BLaER1 treated with 17β-estradiol and CSF1 and Interleukin-3, amounts not matched to agents 10 nM and 100 nM (cell line): ENCODE data around the gene ADGRD1.

ENCODE experiments used
- H3K27ac ChIP-seq, 11 experiments: shearing (Covaris generic); formaldehyde crosslinking; 2 replicates each; pipeline ENCODE4 v1.8.1; 2022
- H3K27me3 ChIP-seq, 11 experiments: shearing (Covaris generic); formaldehyde crosslinking; 2 replicates each; pipeline ENCODE4 v1.8.1; 2022
- H3K36me3 ChIP-seq, 11 experiments: shearing (Covaris generic); formaldehyde crosslinking; 2 replicates each; pipeline ENCODE4 v1.8.1; 2022
- H3K4me1 ChIP-seq, 10 experiments: shearing (Covaris generic); formaldehyde crosslinking; 2 replicates each; pipeline ENCODE4 v1.8.1; 2022
- H3K4me2 ChIP-seq, 11 experiments: shearing (Covaris generic); formaldehyde crosslinking; 2 replicates each; pipeline ENCODE4 v1.8.1; 2022
- H3K4me3 ChIP-seq, 10 experiments: shearing (Covaris generic); formaldehyde crosslinking; 2 replicates each; pipeline ENCODE4 v1.8.1; 2022
- H3K9ac ChIP-seq, 11 experiments: shearing (Covaris generic); formaldehyde crosslinking; 2 replicates each; pipeline ENCODE4 v1.8.1; 2022
- H3K9me3 ChIP-seq, 11 experiments: shearing (Covaris generic); formaldehyde crosslinking; replicated peaks in 1 of 11; 2 replicates each; pipeline ENCODE4 v1.8.1; 2022
- H4K20me1 ChIP-seq, 11 experiments: shearing (Covaris generic); formaldehyde crosslinking; 2 replicates each; pipeline ENCODE4 v1.8.1; 2022
- Cebpa-rat ChIP-seq, 11 experiments: shearing (Covaris generic); IDR thresholded peaks; 2 replicates each; pipeline ENCODE4 v1.8.1; 2022

The ADGRD1 gene

DNA sequence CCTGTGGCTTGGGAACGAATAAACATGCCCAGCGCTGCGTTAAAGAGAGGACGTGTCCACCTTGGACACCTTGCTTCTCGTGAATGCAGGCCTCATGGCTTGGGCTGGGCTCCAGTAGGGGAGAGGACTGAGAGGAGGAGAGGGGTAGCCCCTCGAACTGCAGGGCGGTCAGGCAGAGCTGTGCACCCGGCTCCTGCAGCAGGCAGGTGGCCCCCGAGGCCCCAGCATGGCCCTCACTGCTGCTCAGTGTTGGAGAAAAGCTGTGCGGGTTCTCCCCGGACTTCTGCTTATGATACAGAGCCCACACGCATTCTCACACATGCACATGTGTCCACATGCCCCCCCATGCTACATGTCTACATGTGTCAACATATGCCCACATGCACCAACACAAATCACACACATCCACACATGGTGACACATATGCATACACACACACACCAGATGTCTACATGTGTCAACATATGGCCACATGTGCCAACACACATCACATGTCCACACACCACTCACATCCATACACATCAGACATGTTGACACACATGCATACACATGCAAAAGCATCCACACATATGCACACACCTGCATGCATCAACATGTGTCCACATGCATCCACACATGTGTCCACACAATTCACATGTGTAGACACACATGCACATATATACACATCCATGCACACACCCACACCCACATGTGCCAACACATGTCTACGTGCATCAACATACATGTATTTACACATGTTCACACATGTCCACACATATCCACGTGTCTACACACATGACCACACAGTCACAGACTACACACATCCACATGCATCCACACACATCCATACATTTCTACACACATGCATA lies 3.0 kb downstream of the ADGRD1 start:
- Histone ChIP-seq H3K4me2 (peak overlapping the region in 4 of 11 experiments; percentile 15 to 25 (median 20); a peak in 1 of 22 replicates), H3K9ac (no peak overlapping the region), H4K20me1 (no peaks in the 10 kb centered on the region), H3K9me3 (no peaks in the 10 kb centered on the region), H3K4me1 (peaks cover 20 to 44% (median 32%) of the 10 kb centered on the region in 10 experiments), H3K27ac (no peak overlapping the region), H3K36me3 (no peaks in the 10 kb centered on the region), H3K27me3 (peaks cover 0 to 18% (median 10%) of the 10 kb centered on the region in 11 experiments; a peak in 14 of 22 replicates), H3K4me3 (no peak overlapping the region)
- no peak for TF ChIP-seq Cebpa-rat (IDR thresholded peaks at IDR 0.05)

DNA sequence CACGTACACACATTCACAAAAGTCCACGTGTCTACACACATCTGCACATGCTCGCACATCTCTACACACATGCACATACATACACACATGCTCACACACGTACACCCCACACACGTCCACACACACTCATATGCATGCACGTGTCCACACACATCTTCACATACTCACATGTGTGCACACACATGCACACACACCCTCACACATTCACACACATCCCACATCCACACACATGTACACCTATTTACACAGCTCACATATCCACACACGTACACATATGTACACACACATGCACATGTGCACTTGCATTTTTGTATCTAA lies 3.6 kb downstream of the ADGRD1 start:
- Histone ChIP-seq H4K20me1 (no peaks in the 10 kb centered on the region), H3K4me1 (peaks cover 24 to 47% (median 35%) of the 10 kb centered on the region in 10 experiments), H3K36me3 (no peaks in the 10 kb centered on the region), H3K4me3 (no peak overlapping the region), H3K4me2 (no peak overlapping the region; a peak in 1 of 22 replicates), H3K27ac (no peak overlapping the region), H3K27me3 (peaks cover 0 to 15% (median 10%) of the 10 kb centered on the region in 11 experiments; a peak in 14 of 22 replicates), H3K9ac (no peak overlapping the region), H3K9me3 (no peaks in the 10 kb centered on the region)
- TF ChIP-seq Cebpa-rat (IDR thresholded peaks at IDR 0.05) = no peak

DNA sequence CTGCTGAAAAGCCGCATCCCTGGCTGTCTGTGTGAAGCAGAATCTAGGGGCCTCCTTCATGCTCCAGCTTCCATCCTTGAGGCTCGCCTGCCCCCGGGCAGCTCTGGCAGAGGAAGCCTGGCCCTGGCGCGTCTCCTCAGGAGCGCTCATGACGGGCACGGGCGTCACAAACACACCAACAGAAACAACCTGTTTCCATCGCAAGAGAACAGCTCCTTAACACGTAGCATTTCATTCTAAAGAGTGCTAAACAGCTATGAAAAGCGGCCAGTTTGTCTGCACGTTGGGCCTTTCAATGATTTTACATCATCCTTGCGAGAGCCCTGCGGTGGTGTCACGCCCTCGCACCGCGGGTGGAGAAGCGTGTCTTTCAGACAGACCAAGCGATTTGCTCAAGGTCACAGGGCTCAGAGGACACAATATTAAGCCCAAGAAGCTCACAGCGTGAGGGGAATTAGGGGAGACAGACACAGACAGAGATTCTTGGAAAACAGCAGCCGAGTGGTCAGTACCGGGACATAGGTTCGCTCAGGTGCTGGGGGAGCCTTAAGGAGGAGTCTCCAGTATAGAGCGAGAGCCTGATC lies 4.9 kb downstream of the ADGRD1 start:
- no peaks in the 10 kb centered on the region for H3K36me3 ChIP-seq
- no peak for TF ChIP-seq Cebpa-rat (IDR thresholded peaks at IDR 0.05)
- no peak overlapping the region for H3K27ac ChIP-seq
- H4K20me1 ChIP-seq = no peaks in the 10 kb centered on the region
- H3K4me2 ChIP-seq = no peak overlapping the region
- H3K9me3 ChIP-seq = no peaks in the 10 kb centered on the region
- no peak overlapping the region for H3K9ac ChIP-seq
- H3K27me3 ChIP-seq = peaks cover 0 to 13% (median 9%) of the 10 kb centered on the region in 11 experiments; a peak in 13 of 22 replicates
- H3K4me1 ChIP-seq = peaks cover 19 to 34% (median 28%) of the 10 kb centered on the region in 10 experiments
- H3K4me3 ChIP-seq = no peak overlapping the region

DNA sequence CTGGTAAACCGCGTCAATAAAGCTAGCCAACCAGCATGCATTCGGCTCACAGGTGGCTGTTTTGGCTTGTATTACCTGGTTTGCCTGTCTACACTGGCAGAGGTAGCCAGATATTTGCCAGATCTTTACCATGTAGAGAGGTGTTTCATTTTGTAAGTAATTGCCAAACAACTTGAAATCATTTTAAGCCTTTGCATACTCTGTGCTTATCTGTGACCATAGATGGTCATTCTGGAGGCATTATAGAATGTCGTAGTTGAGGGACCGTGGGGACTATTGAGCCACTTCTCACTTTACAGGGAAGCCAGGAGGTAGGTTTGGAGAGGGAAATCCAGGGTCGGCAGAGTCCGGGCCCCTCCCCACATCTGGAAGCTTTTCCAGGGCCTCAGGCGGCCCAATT lies 5.9 kb downstream of the ADGRD1 start:
- H3K9me3 ChIP-seq = no peaks in the 10 kb centered on the region
- TF ChIP-seq Cebpa-rat (IDR thresholded peaks at IDR 0.05) = no peak
- no peak overlapping the region for H3K9ac ChIP-seq
- H3K4me2 ChIP-seq = no peak overlapping the region
- no peaks in the 10 kb centered on the region for H3K36me3 ChIP-seq
- peaks cover 10 to 24% (median 18%) of the 10 kb centered on the region in 10 experiments for H3K4me1 ChIP-seq
- H4K20me1 ChIP-seq = no peaks in the 10 kb centered on the region
- no peak overlapping the region for H3K4me3 ChIP-seq
- H3K27ac ChIP-seq = no peak overlapping the region
- peaks cover 0 to 6% (median 1%) of the 10 kb centered on the region in 11 experiments; a peak in 8 of 22 replicates for H3K27me3 ChIP-seq

DNA sequence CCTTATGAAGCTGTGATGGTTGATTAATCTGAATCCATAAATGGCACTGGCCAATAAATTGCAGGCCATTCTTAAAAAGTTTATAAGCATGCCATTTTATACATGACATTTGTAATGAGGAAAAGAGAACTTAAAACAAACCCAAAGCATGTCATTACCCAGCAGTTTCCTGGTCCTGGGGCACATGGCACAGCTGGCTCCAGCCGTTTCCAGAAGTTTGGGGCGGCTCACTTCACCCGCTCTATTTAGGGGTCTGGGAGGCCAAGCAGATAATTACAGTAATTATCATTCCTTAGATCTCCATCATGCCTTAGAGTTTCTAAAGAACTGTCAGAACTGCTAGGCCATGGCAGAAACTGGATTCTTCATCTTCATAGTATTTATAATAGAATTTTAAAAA lies 6.4 kb downstream of the ADGRD1 start:
- Histone ChIP-seq H4K20me1 (no peaks in the 10 kb centered on the region), H3K4me1 (peaks cover 7 to 20% (median 16%) of the 10 kb centered on the region in 10 experiments; a peak in 18 of 20 replicates), H3K36me3 (no peaks in the 10 kb centered on the region), H3K9me3 (no peaks in the 10 kb centered on the region), H3K4me3 (no peak overlapping the region), H3K9ac (no peak overlapping the region), H3K4me2 (no peak overlapping the region), H3K27ac (no peak overlapping the region), H3K27me3 (peaks cover 0 to 1% (median 0%) of the 10 kb centered on the region in 11 experiments; a peak in 2 of 22 replicates)
- no peak for TF ChIP-seq Cebpa-rat (IDR thresholded peaks at IDR 0.05)

DNA sequence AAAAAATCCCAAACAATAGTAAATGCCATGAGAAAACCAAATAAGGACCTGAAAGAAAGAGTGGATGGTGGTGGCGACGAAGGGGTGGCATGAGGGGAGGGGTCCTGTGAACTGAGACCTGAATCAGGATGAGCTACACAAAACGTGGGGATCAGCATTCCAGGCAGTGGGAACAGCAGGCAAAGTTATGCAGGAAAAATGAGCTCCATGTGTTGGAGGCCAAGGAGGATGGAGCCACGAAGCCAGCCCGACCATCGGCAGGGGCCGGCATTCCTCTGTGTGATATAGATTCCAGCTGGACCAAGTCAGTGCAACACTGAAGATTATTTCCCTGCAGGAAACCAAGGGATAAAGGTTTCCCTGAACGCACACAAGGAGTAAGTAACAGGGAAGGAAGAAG lies 7.1 kb downstream of the ADGRD1 start:
- Histone ChIP-seq H4K20me1 (no peaks in the 10 kb centered on the region), H3K27me3 (no peaks in the 10 kb centered on the region), H3K27ac (no peak overlapping the region), H3K9me3 (no peaks in the 10 kb centered on the region), H3K4me1 (peaks cover 12 to 22% (median 16%) of the 10 kb centered on the region in 10 experiments), H3K9ac (no peak overlapping the region), H3K36me3 (no peaks in the 10 kb centered on the region), H3K4me3 (no peak overlapping the region), H3K4me2 (no peak overlapping the region)
- no peak for TF ChIP-seq Cebpa-rat (IDR thresholded peaks at IDR 0.05)

DNA sequence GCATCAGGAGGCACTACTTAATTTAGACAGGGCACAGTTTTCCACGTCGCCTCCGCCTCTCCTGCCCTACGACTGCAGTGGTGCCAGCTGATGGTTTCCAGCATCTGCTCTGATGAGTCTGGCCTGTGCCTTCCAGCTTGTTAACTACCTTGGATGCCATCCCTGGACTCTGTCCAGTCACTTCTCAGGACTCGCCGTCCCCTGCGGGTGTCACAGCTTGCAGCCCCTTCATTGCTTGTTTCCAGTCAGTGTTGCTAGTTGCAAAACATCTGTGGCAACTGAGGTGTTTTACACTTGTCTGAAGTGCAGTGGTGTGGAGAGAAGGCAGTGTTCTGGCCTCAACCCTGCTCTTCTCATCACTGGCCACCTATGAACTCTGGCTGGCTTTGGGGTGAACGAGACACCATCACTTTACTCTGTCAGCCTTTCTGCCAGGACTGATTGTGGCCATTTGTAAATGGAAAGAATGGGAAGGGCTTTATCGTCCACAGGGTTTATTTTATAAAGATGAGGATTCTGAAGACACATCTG lies 8.3 kb downstream of the ADGRD1 start:
- no peaks in the 10 kb centered on the region for H3K27me3 ChIP-seq
- peak overlapping the region in 5 of 11 experiments; percentile 0 to 40 (median 6); a peak in 7 of 22 replicates for H3K4me2 ChIP-seq
- H3K36me3 ChIP-seq = no peaks in the 10 kb centered on the region
- no peaks in the 10 kb centered on the region for H3K9me3 ChIP-seq
- no peak overlapping the region for H3K9ac ChIP-seq
- H4K20me1 ChIP-seq = no peaks in the 10 kb centered on the region
- peaks cover 9 to 28% (median 24%) of the 10 kb centered on the region in 10 experiments; a peak in 19 of 20 replicates for H3K4me1 ChIP-seq
- TF ChIP-seq Cebpa-rat (IDR thresholded peaks at IDR 0.05) = no peak
- no peak overlapping the region for H3K27ac ChIP-seq
- no peak overlapping the region for H3K4me3 ChIP-seq

DNA sequence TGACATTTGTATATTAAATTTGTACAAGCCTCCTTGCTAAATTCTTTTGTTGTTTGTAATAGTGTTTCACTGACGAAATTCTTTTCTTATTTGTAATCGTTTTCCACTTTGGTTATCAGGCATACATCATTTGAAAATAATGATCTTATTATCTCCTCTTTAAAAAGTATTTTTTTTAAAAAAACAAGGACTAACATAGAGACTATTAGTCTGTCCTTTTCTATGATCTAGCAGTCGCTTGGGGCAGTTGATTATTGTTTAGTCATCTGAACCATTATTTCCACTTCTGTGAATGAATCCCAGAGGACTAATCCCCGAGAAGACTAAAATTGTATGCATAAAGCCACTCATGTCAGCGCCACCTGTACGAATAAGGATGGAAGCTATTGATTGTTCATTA lies 11.5 kb downstream of the ADGRD1 start:
- peaks cover 0 to 19% (median 12%) of the 10 kb centered on the region in 11 experiments; a peak in 16 of 22 replicates for H3K9me3 ChIP-seq
- H3K4me1 ChIP-seq = peaks cover 14 to 33% (median 27%) of the 10 kb centered on the region in 10 experiments
- TF ChIP-seq Cebpa-rat (IDR thresholded peaks at IDR 0.05) = no peak
- peak overlapping the region in 5 of 11 experiments; percentile 22 to 76 (median 66); a peak in 9 of 22 replicates for H3K27ac ChIP-seq
- H3K4me2 ChIP-seq = peak overlapping the region in 8 of 11 experiments; percentile 39 to 88 (median 59); a peak in 16 of 22 replicates
- H3K9ac ChIP-seq = no peak overlapping the region; a peak in 1 of 22 replicates
- no peaks in the 10 kb centered on the region for H3K36me3 ChIP-seq
- no peaks in the 10 kb centered on the region for H4K20me1 ChIP-seq
- no peak overlapping the region; a peak in 1 of 20 replicates for H3K4me3 ChIP-seq
- no peaks in the 10 kb centered on the region for H3K27me3 ChIP-seq

DNA sequence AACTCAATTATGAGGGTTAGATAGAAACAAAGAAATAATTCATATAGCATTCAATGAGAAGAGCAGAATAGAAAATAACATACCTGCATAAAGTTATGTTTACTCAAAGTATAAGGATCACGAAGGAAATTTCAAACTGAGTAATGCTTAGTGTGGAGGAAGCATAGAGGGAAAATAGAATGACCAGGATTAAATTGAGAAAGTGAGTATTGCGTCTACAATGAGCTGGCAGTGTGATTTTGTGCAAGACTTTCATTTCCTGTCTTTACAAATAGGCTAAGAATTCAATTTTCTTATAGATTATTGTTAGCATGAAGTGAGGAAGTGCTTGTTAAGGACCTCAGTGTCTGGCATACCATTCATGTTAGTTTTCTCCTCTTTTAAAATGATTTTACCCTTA lies 12.0 kb downstream of the ADGRD1 start:
- H4K20me1 ChIP-seq = no peaks in the 10 kb centered on the region
- H3K27me3 ChIP-seq = no peaks in the 10 kb centered on the region

More for the DNA sequence above, 12.0 kb downstream of the ADGRD1 start:
- peak in 1 of 11 experiments; percentile 38; a peak in 1 of 22 replicates for TF ChIP-seq Cebpa-rat (IDR thresholded peaks at IDR 0.05)
- H3K27ac ChIP-seq = peak overlapping the region in 7 of 11 experiments; percentile 9 to 76 (median 37); a peak in 10 of 22 replicates
- no peaks in the 10 kb centered on the region for H3K36me3 ChIP-seq
- H3K9ac ChIP-seq = peak overlapping the region in 1 of 11 experiments; percentile 33; a peak in 1 of 22 replicates
- H3K4me1 ChIP-seq = peaks cover 18 to 38% (median 32%) of the 10 kb centered on the region in 10 experiments
- peak overlapping the region in 9 of 11 experiments; percentile 19 to 88 (median 57); a peak in 16 of 22 replicates for H3K4me2 ChIP-seq
- no peak overlapping the region; a peak in 1 of 20 replicates for H3K4me3 ChIP-seq
- peaks cover 0 to 19% (median 12%) of the 10 kb centered on the region in 11 experiments; a peak in 16 of 22 replicates for H3K9me3 ChIP-seq
